ENCODE measurements around the gene MDH1. TPM values are rescaled to one million over a fixed set of nuclear protein-coding genes. Genes with fewer than 3 reads are reported as not detected.
"Not testable (repeated sequence)": the region's sequence is repeated elsewhere in the genome, so short reads cannot be mapped to it uniquely, and the experiment has no call there.

The MDH1 gene
- total RNA-seq = 81.0 TPM

- DNase-seq (ENCODE audit: low spot score) = peak; percentile 95
- intact Hi-C loops (cut with DNase I) = no loop called here
- peak; percentile 99 for ATAC-seq
Observed at GRCh38 chr2:63588385-63589147, at the start of gene MDH1, which contains the start of gene WDPCP. MDH1 (plus strand) TSS chr2:63588963; CDS start chr2:63589044, 81 bp downstream. WDPCP (minus strand) TSS chr2:63588477; CDS start chr2:63588271, 206 bp downstream.

GRCh38 chr2:63539416-63540162 is 49.2 kb upstream of the MDH1 start:
- intact Hi-C loops (cut with DNase I) = no loop called here
- ATAC-seq (no peak), DNase-seq (ENCODE audit: low spot score) (no peak)

- no peak for ATAC-seq
- intact Hi-C loops (cut with DNase I) = no loop called here
- no peak for DNase-seq (ENCODE audit: low spot score)
Observed at GRCh38 chr2:63544017-63544627, 44.6 kb upstream of the MDH1 start.

GRCh38 chr2:63545023-63545422 is 43.7 kb upstream of the MDH1 start:
- intact Hi-C loops (cut with DNase I) = no loop called here
- ATAC-seq = no peak

GRCh38 chr2:63553049-63553448 is 35.7 kb upstream of the MDH1 start:
- ATAC-seq (no peak), DNase-seq (ENCODE audit: low spot score) (no peak)
- intact Hi-C loops (cut with DNase I) = no loop called here

More at GRCh38 chr2:63545023-63545422, 43.7 kb upstream of the MDH1 start:
- DNase-seq (ENCODE audit: low spot score) = no peak

- intact Hi-C loops (cut with DNase I) = no loop called here
- no peak for ATAC-seq
- DNase-seq (ENCODE audit: low spot score) = no peak
Observed at GRCh38 chr2:63555299-63555698, 33.5 kb upstream of the MDH1 start.

- no peak for DNase-seq (ENCODE audit: low spot score)
- no peak for ATAC-seq
- intact Hi-C loops (cut with DNase I) = no loop called here
Observed at GRCh38 chr2:63555931-63556330, 32.8 kb upstream of the MDH1 start.

GRCh38 chr2:63557819-63558218 is 30.9 kb upstream of the MDH1 start:
- intact Hi-C loops (cut with DNase I); ATAC-seq; DNase-seq (ENCODE audit: low spot score): not testable (repeated sequence)

GRCh38 chr2:63558922-63559321 is 29.8 kb upstream of the MDH1 start:
- ATAC-seq = not testable (repeated sequence)

GRCh38 chr2:63562751-63563150 is 26.0 kb upstream of the MDH1 start:
- intact Hi-C loops (cut with DNase I) = no loop called here
- DNase-seq (ENCODE audit: low spot score) = no peak
- ATAC-seq = no peak

More at GRCh38 chr2:63558922-63559321, 29.8 kb upstream of the MDH1 start:
- intact Hi-C loops (cut with DNase I); DNase-seq (ENCODE audit: low spot score): not testable (repeated sequence)

- DNase-seq (ENCODE audit: low spot score) (no peak), ATAC-seq (no peak)
- intact Hi-C loops (cut with DNase I) = no loop called here
Observed at GRCh38 chr2:63569740-63570139, 19.0 kb upstream of the MDH1 start.

GRCh38 chr2:63571291-63571690 is 17.5 kb upstream of the MDH1 start:
- no peak for ATAC-seq
- intact Hi-C loops (cut with DNase I) = no loop called here
- DNase-seq (ENCODE audit: low spot score) = no peak

- no peak for DNase-seq (ENCODE audit: low spot score)
- ATAC-seq = no peak
- intact Hi-C loops (cut with DNase I) = no loop called here
Observed at GRCh38 chr2:63572001-63572400, 16.8 kb upstream of the MDH1 start.

- ATAC-seq; intact Hi-C loops (cut with DNase I); DNase-seq (ENCODE audit: low spot score): not testable (repeated sequence)
Observed at GRCh38 chr2:63573026-63573425, 15.7 kb upstream of the MDH1 start.

- DNase-seq (ENCODE audit: low spot score); ATAC-seq; intact Hi-C loops (cut with DNase I): not testable (repeated sequence)
Observed at GRCh38 chr2:63573726-63574345, 14.9 kb upstream of the MDH1 start.

GRCh38 chr2:63576546-63576945 is 12.2 kb upstream of the MDH1 start:
- intact Hi-C loops (cut with DNase I) = no loop called here
- ATAC-seq (no peak), DNase-seq (ENCODE audit: low spot score) (no peak)

GRCh38 chr2:63578767-63579166 is 10.0 kb upstream of the MDH1 start:
- no peak for DNase-seq (ENCODE audit: low spot score)
- intact Hi-C loops (cut with DNase I) = no loop called here
- ATAC-seq = no peak

- DNase-seq (ENCODE audit: low spot score) (no peak), ATAC-seq (no peak)
- intact Hi-C loops (cut with DNase I) = no loop called here
Observed at GRCh38 chr2:63580651-63581297, 8.0 kb upstream of the MDH1 start.

Data from sciatic nerve (tissue), 2 donors.